Measurements from ENCODE around the gene FBXL7. TPM values are rescaled to one million over a fixed set of nuclear protein-coding genes. Genes with fewer than 3 reads are reported as not detected.

FBXL7 gene
- total and polyA plus RNA-seq, 5 experiments from 2014 or later: not detected

DNA sequence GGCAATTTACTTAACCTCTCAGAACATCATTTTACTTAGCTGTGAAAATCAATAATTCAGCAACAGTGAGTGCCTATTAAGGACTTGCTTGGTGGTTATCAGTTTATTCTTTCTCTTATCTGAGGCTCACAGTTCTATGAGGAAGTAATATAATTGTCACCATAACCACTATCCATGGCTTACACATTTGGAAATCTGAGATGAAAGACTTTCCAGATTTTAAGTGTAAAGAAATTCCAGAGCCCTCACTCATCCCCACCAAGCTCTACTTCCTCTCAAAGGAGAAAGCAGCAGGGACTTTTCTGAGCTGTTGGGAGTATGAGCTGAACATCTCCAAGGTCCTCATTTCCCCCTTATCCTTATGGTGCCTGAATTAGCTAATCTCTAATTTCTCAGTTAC is 321.5 kb downstream of the FBXL7 start:
- DNase-seq: no peak
- POLR2A ChIA-PET: no interaction called here
- H3K4me3 Mint-ChIP-seq: no peak overlapping the region
- no peaks in the 10 kb centered on the region for H3K36me3 Mint-ChIP-seq
- peaks cover 0 to 2% (median 0%) of the 10 kb centered on the region in 5 donors for H3K27me3 Mint-ChIP-seq
- no peak overlapping the region for H3K27ac Mint-ChIP-seq
- no peak for ATAC-seq
- peaks cover 0 to 25% (median 7%) of the 10 kb centered on the region in 9 donors for H3K9me3 Mint-ChIP-seq
- no peaks in the 10 kb centered on the region for H3K4me1 Mint-ChIP-seq

- Mint-ChIP-seq H3K9me3 (peaks cover 0 to 12% (median 6%) of the 10 kb centered on the region in 9 donors), H3K4me1 (no peaks in the 10 kb centered on the region), H3K36me3 (peaks cover 0 to 6% (median 0%) of the 10 kb centered on the region in 3 donors), H3K4me3 (no peak overlapping the region), H3K27me3 (peaks cover 0 to 2% (median 0%) of the 10 kb centered on the region in 5 donors), H3K27ac (no peak overlapping the region)
- no peak for DNase-seq
- no peak for ATAC-seq
- POLR2A ChIA-PET: no interaction called here
Observed at GRCh38 chr5:15823398-15823797, 323.4 kb downstream of the FBXL7 start.

GRCh38 chr5:15827741-15828140 is 327.8 kb downstream of the FBXL7 start:
- Mint-ChIP-seq H3K9me3 (peaks cover 0 to 7% (median 3%) of the 10 kb centered on the region in 9 donors), H3K4me1 (no peaks in the 10 kb centered on the region), H3K27ac (no peak overlapping the region), H3K27me3 (peaks cover 0 to 2% (median 0%) of the 10 kb centered on the region in 5 donors), H3K4me3 (no peak overlapping the region), H3K36me3 (peaks cover 0 to 6% (median 0%) of the 10 kb centered on the region in 3 donors)
- ATAC-seq (no peak), DNase-seq (no peak)
- POLR2A ChIA-PET: no interaction called here

DNA sequence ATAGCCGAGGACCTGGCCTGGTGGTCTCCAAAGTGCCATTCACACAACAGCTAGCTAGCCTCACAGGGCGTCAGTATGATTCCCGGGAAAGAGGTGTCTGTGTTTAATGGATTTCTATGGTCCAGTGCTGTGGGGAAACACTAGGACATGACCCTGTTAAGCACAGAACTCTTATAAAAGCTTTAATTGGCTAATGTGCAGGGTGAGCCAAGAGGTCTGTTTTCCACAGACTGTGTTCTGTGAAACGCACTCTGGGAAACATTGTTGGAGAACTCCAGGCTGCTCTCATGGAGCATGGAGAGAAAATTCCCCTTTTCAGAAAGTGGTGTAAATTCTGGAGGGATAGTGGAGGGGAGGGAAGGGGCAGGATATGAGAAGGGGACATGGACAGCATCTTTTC is 331.4 kb downstream of the FBXL7 start:
- no peak overlapping the region for H3K27ac Mint-ChIP-seq
- POLR2A ChIA-PET: no interaction called here

GRCh38 chr5:15833365-15833764 is 333.4 kb downstream of the FBXL7 start:
- H3K36me3 Mint-ChIP-seq: no peaks in the 10 kb centered on the region
- H3K27me3 Mint-ChIP-seq: no peaks in the 10 kb centered on the region
- DNase-seq: no peak
- no peaks in the 10 kb centered on the region for H3K4me1 Mint-ChIP-seq
- ATAC-seq: no peak
- H3K27ac Mint-ChIP-seq: no peak overlapping the region
- peaks cover 0 to 10% (median 0%) of the 10 kb centered on the region in 9 donors for H3K9me3 Mint-ChIP-seq
- POLR2A ChIA-PET: no interaction called here
- no peak overlapping the region for H3K4me3 Mint-ChIP-seq

More for the DNA sequence above, 331.4 kb downstream of the FBXL7 start:
- Mint-ChIP-seq H3K36me3 (peaks cover 0 to 6% (median 0%) of the 10 kb centered on the region in 3 donors), H3K4me1 (no peaks in the 10 kb centered on the region), H3K9me3 (peaks cover 0 to 13% (median 2%) of the 10 kb centered on the region in 9 donors), H3K27me3 (no peaks in the 10 kb centered on the region), H3K4me3 (no peak overlapping the region)
- DNase-seq: no peak
- no peak for ATAC-seq

DNA sequence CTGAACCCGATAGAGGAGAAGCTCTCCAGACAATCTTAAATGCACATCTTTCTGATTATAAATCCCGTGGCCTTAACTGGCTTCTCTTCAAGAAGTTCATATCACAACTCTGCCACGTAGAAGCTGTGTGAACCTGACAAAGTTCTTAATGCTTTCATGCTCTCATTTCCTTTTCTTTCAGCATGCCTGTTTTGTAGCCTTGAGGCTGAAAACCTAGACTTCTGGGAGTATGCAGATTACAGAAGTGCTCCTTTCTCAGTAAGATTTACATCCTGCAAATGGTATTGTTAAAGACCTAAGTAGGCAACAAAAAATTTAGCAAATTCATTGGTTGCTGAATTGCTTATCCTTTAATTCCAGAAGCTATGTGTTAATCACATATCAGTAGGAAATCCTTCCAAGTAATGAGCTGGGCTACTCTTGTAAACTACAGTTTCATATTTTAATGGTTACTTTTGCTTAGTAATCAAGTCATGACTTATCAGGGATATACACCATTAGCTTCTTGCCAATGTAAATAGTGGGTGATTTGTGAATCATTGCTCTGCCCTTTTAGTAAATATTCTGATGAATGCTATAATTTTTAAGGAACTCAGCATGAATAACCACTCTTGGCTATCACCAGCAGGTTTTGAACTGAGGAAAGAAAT is 334.7 kb downstream of the FBXL7 start:
- Mint-ChIP-seq H3K4me1 (no peaks in the 10 kb centered on the region), H3K27me3 (no peaks in the 10 kb centered on the region)

GRCh38 chr5:15835514-15835913 is 335.5 kb downstream of the FBXL7 start:
- Mint-ChIP-seq H3K27me3 (no peaks in the 10 kb centered on the region), H3K4me3 (no peak overlapping the region), H3K9me3 (peaks cover 0 to 13% (median 0%) of the 10 kb centered on the region in 9 donors), H3K36me3 (no peaks in the 10 kb centered on the region), H3K27ac (no peak overlapping the region), H3K4me1 (no peaks in the 10 kb centered on the region)
- DNase-seq (no peak), ATAC-seq (no peak)
- POLR2A ChIA-PET: no interaction called here

More for the DNA sequence above, 334.7 kb downstream of the FBXL7 start:
- POLR2A ChIA-PET: no interaction called here
- H3K4me3 Mint-ChIP-seq: no peak overlapping the region
- no peak for DNase-seq
- no peaks in the 10 kb centered on the region for H3K36me3 Mint-ChIP-seq
- no peak overlapping the region for H3K27ac Mint-ChIP-seq
- peaks cover 0 to 13% (median 0%) of the 10 kb centered on the region in 9 donors for H3K9me3 Mint-ChIP-seq
- ATAC-seq: no peak

GRCh38 chr5:15837551-15838289 is 337.7 kb downstream of the FBXL7 start:
- Mint-ChIP-seq H3K27me3 (no peaks in the 10 kb centered on the region), H3K36me3 (no peaks in the 10 kb centered on the region), H3K4me3 (no peak overlapping the region), H3K9me3 (peaks cover 0 to 19% (median 2%) of the 10 kb centered on the region in 9 donors), H3K4me1 (no peaks in the 10 kb centered on the region), H3K27ac (no peak overlapping the region)
- DNase-seq (no peak), ATAC-seq (no peak)
- POLR2A ChIA-PET: no interaction called here

GRCh38 chr5:15844253-15844652 is 344.3 kb downstream of the FBXL7 start:
- H3K36me3 Mint-ChIP-seq: no peaks in the 10 kb centered on the region
- H3K27me3 Mint-ChIP-seq: no peaks in the 10 kb centered on the region
- no peak overlapping the region for H3K4me3 Mint-ChIP-seq
- ATAC-seq (no peak), DNase-seq (no peak)
- peaks cover 0 to 16% (median 8%) of the 10 kb centered on the region in 9 donors for H3K9me3 Mint-ChIP-seq
- POLR2A ChIA-PET: no interaction called here
- no peak overlapping the region for H3K27ac Mint-ChIP-seq
- H3K4me1 Mint-ChIP-seq: no peaks in the 10 kb centered on the region

- peaks cover 0 to 16% (median 8%) of the 10 kb centered on the region in 9 donors for H3K9me3 Mint-ChIP-seq
- no peak for DNase-seq
Observed at GRCh38 chr5:15844871-15845270, 344.9 kb downstream of the FBXL7 start.

DNA sequence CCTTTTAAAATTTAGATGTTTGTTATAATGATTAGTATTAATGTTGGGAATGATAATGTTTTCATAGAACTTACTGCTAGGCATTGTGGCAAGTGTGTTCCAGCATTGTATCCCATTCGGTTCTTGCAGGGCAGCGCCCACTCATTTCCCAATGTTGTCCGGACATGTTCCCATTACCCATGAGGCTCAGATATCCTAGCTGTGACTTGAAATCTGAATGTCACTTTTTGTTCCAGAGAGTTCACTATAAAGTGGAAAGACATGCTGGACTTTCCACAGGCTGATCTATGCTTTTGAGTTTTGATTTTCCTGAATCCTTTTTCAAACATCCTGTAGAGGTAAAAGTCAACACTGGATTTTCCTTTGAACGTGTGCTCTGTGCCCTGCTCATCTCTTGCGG is 350.6 kb downstream of the FBXL7 start:
- POLR2A ChIA-PET: no interaction called here
- DNase-seq: no peak
- Mint-ChIP-seq H3K36me3 (peaks cover 0 to 4% (median 0%) of the 10 kb centered on the region in 3 donors), H3K27ac (no peak overlapping the region), H3K27me3 (peaks cover 0 to 11% (median 0%) of the 10 kb centered on the region in 5 donors), H3K9me3 (peaks cover 0 to 25% (median 9%) of the 10 kb centered on the region in 9 donors), H3K4me3 (no peak overlapping the region), H3K4me1 (no peaks in the 10 kb centered on the region)
- ATAC-seq: no peak

More at GRCh38 chr5:15844871-15845270, 344.9 kb downstream of the FBXL7 start:
- no peaks in the 10 kb centered on the region for H3K36me3 Mint-ChIP-seq
- ATAC-seq: no peak
- POLR2A ChIA-PET: no interaction called here
- no peak overlapping the region for H3K27ac Mint-ChIP-seq
- H3K4me1 Mint-ChIP-seq: no peaks in the 10 kb centered on the region
- no peak overlapping the region for H3K4me3 Mint-ChIP-seq
- H3K27me3 Mint-ChIP-seq: no peaks in the 10 kb centered on the region

DNA sequence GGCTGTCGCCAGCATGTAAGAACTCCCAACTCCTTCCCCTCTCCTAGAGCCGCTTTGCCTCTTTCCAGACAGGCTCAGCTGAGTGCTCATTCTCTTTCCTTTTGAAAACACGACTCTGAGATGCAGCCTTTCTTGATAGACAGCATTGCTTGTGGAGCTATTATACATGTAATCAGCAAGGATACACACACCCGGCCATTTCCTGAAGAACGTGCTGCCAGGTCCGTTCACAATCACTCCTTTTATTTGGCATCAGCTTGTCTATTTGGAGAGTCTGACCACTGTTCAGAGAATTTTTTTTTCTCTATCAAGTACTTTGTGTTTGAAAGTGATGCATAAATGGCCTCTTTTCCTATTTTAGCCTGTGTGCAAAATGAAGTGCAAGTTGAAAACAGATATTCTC is 351.0 kb downstream of the FBXL7 start:
- H3K27me3 Mint-ChIP-seq: peaks cover 0 to 11% (median 0%) of the 10 kb centered on the region in 5 donors
- DNase-seq (no peak), ATAC-seq (no peak)
- H3K4me1 Mint-ChIP-seq: no peaks in the 10 kb centered on the region
- H3K9me3 Mint-ChIP-seq: peaks cover 0 to 25% (median 9%) of the 10 kb centered on the region in 9 donors
- H3K4me3 Mint-ChIP-seq: no peak overlapping the region
- POLR2A ChIA-PET: no interaction called here
- H3K27ac Mint-ChIP-seq: no peak overlapping the region
- H3K36me3 Mint-ChIP-seq: peaks cover 0 to 4% (median 0%) of the 10 kb centered on the region in 3 donors

- Mint-ChIP-seq H3K9me3 (peaks cover 0 to 25% (median 9%) of the 10 kb centered on the region in 9 donors), H3K4me3 (no peak overlapping the region), H3K27me3 (peaks cover 0 to 11% (median 0%) of the 10 kb centered on the region in 5 donors), H3K4me1 (no peaks in the 10 kb centered on the region), H3K36me3 (peaks cover 0 to 4% (median 0%) of the 10 kb centered on the region in 3 donors), H3K27ac (no peak overlapping the region)
- no peak for ATAC-seq
- DNase-seq: no peak
- POLR2A ChIA-PET: no interaction called here
Observed at GRCh38 chr5:15852217-15852616, 352.2 kb downstream of the FBXL7 start.
